GM18951 (cell line): ENCODE results near the gene MX1.

Experiments used
- POLR2A ChIP-seq: IDR thresholded peaks from 4 replicates; pipeline ENCODE4 v1.6.1; 2011; ENCODE audit warnings: mild to moderate bottlenecking; ENCODE audit not compliant: insufficient read length, insufficient read depth; ENCODE audit errors: extremely low read depth
- in situ Hi-C: fragments of 300-500 bp; cut with MboI; formaldehyde crosslinking; loops from one replicate; pipeline ENCODE4 v1.12.0; 2022; ENCODE audit warnings: low sequenced_read_pairs, mixed read lengths, inconsistent platforms; ENCODE audit not compliant: unreplicated experiment

Gene MX1

GRCh38 chr21:41488080-41488479 lies 62.0 kb downstream of the MX1 start:
- TF ChIP-seq POLR2A = no peak
- in situ Hi-C loops = no loop called here

GRCh38 chr21:41489329-41489728 lies 63.3 kb downstream of the MX1 start:
- in situ Hi-C loops = no loop called here
- TF ChIP-seq POLR2A = no peak

GRCh38 chr21:41490330-41490729 lies 64.3 kb downstream of the MX1 start:
- TF ChIP-seq POLR2A = no peak
- in situ Hi-C loops = no loop called here

- in situ Hi-C loops = no loop called here
- TF ChIP-seq POLR2A = no peak
These were observed 65.4 kb downstream of the MX1 start for GRCh38 chr21:41491412-41491811.

- in situ Hi-C loops = no loop called here
- TF ChIP-seq POLR2A = no peak
These were observed 68.2 kb downstream of the MX1 start for GRCh38 chr21:41494242-41494641.

- in situ Hi-C loops = no loop called here
These were observed 71.0 kb downstream of the MX1 start for GRCh38 chr21:41497008-41497407.

GRCh38 chr21:41497788-41498187 lies 71.7 kb downstream of the MX1 start:
- no peak for TF ChIP-seq POLR2A
- in situ Hi-C loops = no loop called here

More at GRCh38 chr21:41497008-41497407, 71.0 kb downstream of the MX1 start:
- TF ChIP-seq POLR2A = no peak

GRCh38 chr21:41499920-41500319 lies 73.9 kb downstream of the MX1 start:
- no peak for TF ChIP-seq POLR2A
- in situ Hi-C loops = no loop called here

- in situ Hi-C loops = no loop called here
These were observed 74.3 kb downstream of the MX1 start for GRCh38 chr21:41500363-41500762.

GRCh38 chr21:41500931-41501381 lies 74.9 kb downstream of the MX1 start:
- no peak for TF ChIP-seq POLR2A
- in situ Hi-C loops = no loop called here

More at GRCh38 chr21:41500363-41500762, 74.3 kb downstream of the MX1 start:
- TF ChIP-seq POLR2A = no peak

GRCh38 chr21:41501919-41502318 lies 75.9 kb downstream of the MX1 start:
- in situ Hi-C loops = no loop called here
- no peak for TF ChIP-seq POLR2A

- TF ChIP-seq POLR2A = no peak
- in situ Hi-C loops = no loop called here
These were observed 77.3 kb downstream of the MX1 start for GRCh38 chr21:41503331-41503730.

GRCh38 chr21:41504030-41504429 lies 78.0 kb downstream of the MX1 start:
- TF ChIP-seq POLR2A = no peak
- in situ Hi-C loops = no loop called here

GRCh38 chr21:41506005-41506594 lies 80.1 kb downstream of the MX1 start:
- TF ChIP-seq POLR2A = no peak
- in situ Hi-C loops = no loop called here
